ENCODE results near the gene LGALS4. TPM values are rescaled to one million over a fixed set of nuclear protein-coding genes. Genes with fewer than 3 reads are reported as not detected.
"Not testable (repeated sequence)": the region's sequence is repeated elsewhere in the genome, so short reads cannot be mapped to it uniquely, and the experiment has no call there.

The LGALS4 gene
- total RNA-seq, 1 donor from 2014 or later = 4.5 TPM

GRCh38 chr19:38786572-38787265 is 26.0 kb downstream of the LGALS4 start:
- no peak for ATAC-seq (ENCODE audit: low read depth)
- Mint-ChIP-seq H3K36me3 (ENCODE audit: low read depth) (no peaks in the 10 kb centered on the region), H3K4me3 (no peak overlapping the region), H3K4me1 (no peaks in the 10 kb centered on the region), H3K27me3 (peaks cover under 1% of the 10 kb centered on the region), H3K27ac (no peak overlapping the region), H3K9me3 (no peaks in the 10 kb centered on the region)
- TF ChIP-seq, protein P1, sequence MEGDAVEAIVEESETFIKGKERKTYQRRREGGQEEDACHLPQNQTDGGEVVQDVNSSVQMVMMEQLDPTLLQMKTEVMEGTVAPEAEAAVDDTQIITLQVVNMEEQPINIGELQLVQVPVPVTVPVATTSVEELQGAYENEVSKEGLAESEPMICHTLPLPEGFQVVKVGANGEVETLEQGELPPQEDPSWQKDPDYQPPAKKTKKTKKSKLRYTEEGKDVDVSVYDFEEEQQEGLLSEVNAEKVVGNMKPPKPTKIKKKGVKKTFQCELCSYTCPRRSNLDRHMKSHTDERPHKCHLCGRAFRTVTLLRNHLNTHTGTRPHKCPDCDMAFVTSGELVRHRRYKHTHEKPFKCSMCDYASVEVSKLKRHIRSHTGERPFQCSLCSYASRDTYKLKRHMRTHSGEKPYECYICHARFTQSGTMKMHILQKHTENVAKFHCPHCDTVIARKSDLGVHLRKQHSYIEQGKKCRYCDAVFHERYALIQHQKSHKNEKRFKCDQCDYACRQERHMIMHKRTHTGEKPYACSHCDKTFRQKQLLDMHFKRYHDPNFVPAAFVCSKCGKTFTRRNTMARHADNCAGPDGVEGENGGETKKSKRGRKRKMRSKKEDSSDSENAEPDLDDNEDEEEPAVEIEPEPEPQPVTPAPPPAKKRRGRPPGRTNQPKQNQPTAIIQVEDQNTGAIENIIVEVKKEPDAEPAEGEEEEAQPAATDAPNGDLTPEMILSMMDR (IDR thresholded peaks at IDR 0.05) = no peak
- intact Hi-C loops (cut with micrococcal nuclease) = no loop called here
- CTCF ChIA-PET = interaction anchor here (1.3 kb wide), 1 partner anchor 17 kb away, joined by 3 read pairs; no protein-coding TSS in a partner anchor
- POLR2A ChIA-PET = interaction anchor here (0.6 to 1.2 kb wide), 4 partner anchors 12 to 93 kb away, joined by 3 to 14 read pairs (median 6); no protein-coding TSS in a partner anchor
- no peak for DNase-seq

DNA sequence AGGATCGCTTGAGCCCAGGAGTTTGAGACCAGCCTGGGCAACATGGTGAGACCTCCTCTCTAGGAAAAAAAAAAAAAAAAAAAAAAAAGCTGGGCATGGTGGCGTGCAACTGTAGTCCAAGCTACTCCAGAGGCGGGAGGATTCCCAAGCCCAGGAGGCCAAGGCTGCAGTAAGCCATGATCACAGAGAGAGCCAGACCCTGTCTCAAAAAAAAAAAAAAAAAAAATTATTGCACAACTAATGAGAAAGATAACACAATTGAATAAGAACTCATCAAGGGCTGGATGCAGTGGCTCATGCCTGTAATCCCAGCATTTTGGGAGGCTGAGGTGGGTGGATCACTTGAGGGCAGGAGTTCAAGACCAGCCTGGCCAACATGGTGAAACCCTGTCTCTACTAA is 26.7 kb downstream of the LGALS4 start:
- ATAC-seq (ENCODE audit: low read depth); H3K4me1 Mint-ChIP-seq; DNase-seq; H3K36me3 Mint-ChIP-seq (ENCODE audit: low read depth); H3K9me3 Mint-ChIP-seq; CTCF ChIA-PET; H3K4me3 Mint-ChIP-seq; H3K27me3 Mint-ChIP-seq; intact Hi-C loops (cut with micrococcal nuclease): not testable (repeated sequence)
- POLR2A ChIA-PET = interaction anchor here (0.6 to 1.2 kb wide), 3 partner anchors 16 to 143 kb away, joined by 5 to 7 read pairs (median 6); no protein-coding TSS in a partner anchor
- H3K27ac Mint-ChIP-seq = peak overlapping the region; percentile 53

- no peak for DNase-seq
- H3K4me3 Mint-ChIP-seq = no peak overlapping the region
- POLR2A ChIA-PET = interaction anchor here (0.7 kb wide), 1 partner anchor 144 kb away, joined by 7 read pairs; no protein-coding TSS in a partner anchor
- no peaks in the 10 kb centered on the region for H3K9me3 Mint-ChIP-seq
- no peak overlapping the region for H3K27ac Mint-ChIP-seq
- H3K4me1 Mint-ChIP-seq = no peaks in the 10 kb centered on the region
- CTCF ChIA-PET = no interaction called here
- TF ChIP-seq, protein P1 (IDR thresholded peaks at IDR 0.05) = no peak
- intact Hi-C loops (cut with micrococcal nuclease) = no loop called here
- no peaks in the 10 kb centered on the region for H3K36me3 Mint-ChIP-seq (ENCODE audit: low read depth)
- no peak for ATAC-seq (ENCODE audit: low read depth)
- H3K27me3 Mint-ChIP-seq = peaks cover 3% of the 10 kb centered on the region
Measured at GRCh38 chr19:38785187-38785699, 27.5 kb downstream of the LGALS4 start.

DNA sequence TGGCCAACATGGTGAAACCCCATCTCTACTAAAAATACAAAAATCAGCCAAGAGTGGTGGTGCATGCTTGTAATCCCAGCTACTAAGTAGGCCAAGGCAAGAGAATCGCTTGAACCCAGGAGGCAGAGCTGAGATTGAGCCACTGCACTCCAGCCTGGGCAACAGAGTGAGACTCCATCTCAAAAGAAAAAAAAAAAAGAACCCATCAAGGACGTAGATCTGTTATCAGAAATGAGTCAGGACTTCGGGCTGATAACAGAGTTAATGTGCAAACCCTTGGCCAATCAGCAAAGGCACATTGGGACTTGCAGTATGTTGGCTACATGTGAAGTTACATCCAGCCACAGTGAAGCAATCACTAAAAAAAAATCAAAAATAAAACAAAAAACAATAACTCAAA is 28.5 kb downstream of the LGALS4 start:
- Mint-ChIP-seq H3K27ac (no peak overlapping the region), H3K27me3 (peaks cover 6% of the 10 kb centered on the region), H3K4me3 (no peak overlapping the region), H3K36me3 (ENCODE audit: low read depth) (no peaks in the 10 kb centered on the region), H3K9me3 (no peaks in the 10 kb centered on the region), H3K4me1 (no peaks in the 10 kb centered on the region)
- ChIA-PET POLR2A (no interaction called here), CTCF (no interaction called here)
- DNase-seq = no peak
- intact Hi-C loops (cut with micrococcal nuclease) = no loop called here
- TF ChIP-seq, protein P1 (IDR thresholded peaks at IDR 0.05) = no peak
- ATAC-seq (ENCODE audit: low read depth) = no peak

GRCh38 chr19:38782212-38782611 is 30.5 kb downstream of the LGALS4 start:
- H3K4me1 Mint-ChIP-seq; H3K27me3 Mint-ChIP-seq; ATAC-seq (ENCODE audit: low read depth); CTCF ChIA-PET; H3K27ac Mint-ChIP-seq; DNase-seq; intact Hi-C loops (cut with micrococcal nuclease); H3K4me3 Mint-ChIP-seq; H3K36me3 Mint-ChIP-seq (ENCODE audit: low read depth); H3K9me3 Mint-ChIP-seq: not testable (repeated sequence)
- POLR2A ChIA-PET = interaction anchor here (0.6 to 1.3 kb wide), 4 partner anchors 17 to 94 kb away, joined by 3 to 9 read pairs (median 6); partner anchors contain the start of gene ECH1

DNA sequence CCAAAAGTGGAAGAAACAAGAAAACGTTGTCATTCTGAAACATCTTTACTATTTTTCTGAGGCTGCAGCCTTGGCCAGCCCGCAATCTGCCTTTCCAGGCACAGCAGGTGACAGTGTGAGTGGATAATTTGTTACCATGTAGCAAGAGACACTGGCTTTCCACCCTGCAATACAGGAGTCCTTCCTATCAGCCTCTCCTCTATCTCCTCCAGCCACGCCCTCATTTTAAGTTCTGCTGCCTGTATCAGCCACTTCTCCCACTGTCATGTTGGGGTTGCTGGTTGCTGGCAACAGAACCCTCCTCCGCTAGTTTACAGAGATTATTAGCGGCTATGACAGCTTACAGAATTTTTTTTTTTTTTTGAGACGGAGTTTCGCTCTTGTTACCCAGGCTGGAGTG is 31.7 kb downstream of the LGALS4 start:
- intact Hi-C loops (cut with micrococcal nuclease) = no loop called here
- TF ChIP-seq, protein P1 (IDR thresholded peaks at IDR 0.05) = no peak
- ChIA-PET CTCF (no interaction called here), POLR2A (interaction anchor here (0.7 kb wide), 1 partner anchor 25 kb away, joined by 4 read pairs; no protein-coding TSS in a partner anchor)
- Mint-ChIP-seq H3K4me3 (no peak overlapping the region), H3K4me1 (no peaks in the 10 kb centered on the region), H3K27me3 (peaks cover 9% of the 10 kb centered on the region), H3K36me3 (ENCODE audit: low read depth) (no peaks in the 10 kb centered on the region), H3K27ac (no peak overlapping the region), H3K9me3 (no peaks in the 10 kb centered on the region)
- no peak for DNase-seq
- no peak for ATAC-seq (ENCODE audit: low read depth)
